Suppressor macrophage treated with lipopolysaccharide for 1 hour (primary cell): ENCODE data around the gene KNTC1.
"Not testable (repeated sequence)": the region's sequence is repeated elsewhere in the genome, so short reads cannot be mapped to it uniquely, and the experiment has no call there.

Experiments used
- DNase-seq, 3 donors: peaks; one replicate each; pipeline ENCODE4 v3.0.0-alpha.2; 2020 to 2022

The KNTC1 gene

DNA sequence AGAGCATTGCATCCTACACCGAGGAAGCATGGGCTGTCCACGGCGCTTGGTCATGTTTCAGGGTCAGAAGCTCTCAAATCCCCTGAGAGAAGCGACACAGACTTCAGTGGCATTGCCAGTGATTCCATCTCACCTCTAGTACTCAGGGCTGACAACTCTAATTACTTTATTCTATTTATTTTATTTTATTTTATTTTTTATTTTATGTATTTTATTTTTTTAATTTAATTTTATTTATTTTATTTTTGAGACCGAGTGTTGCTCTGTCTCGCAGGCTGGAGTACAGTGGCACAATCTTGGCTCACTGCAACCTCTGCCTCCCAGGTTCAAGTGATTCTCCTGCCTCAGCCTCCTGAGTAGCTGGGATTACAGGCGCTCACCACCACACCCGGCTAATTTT is 126.2 kb downstream of the KNTC1 start:
- DNase-seq: not testable (repeated sequence)

DNA sequence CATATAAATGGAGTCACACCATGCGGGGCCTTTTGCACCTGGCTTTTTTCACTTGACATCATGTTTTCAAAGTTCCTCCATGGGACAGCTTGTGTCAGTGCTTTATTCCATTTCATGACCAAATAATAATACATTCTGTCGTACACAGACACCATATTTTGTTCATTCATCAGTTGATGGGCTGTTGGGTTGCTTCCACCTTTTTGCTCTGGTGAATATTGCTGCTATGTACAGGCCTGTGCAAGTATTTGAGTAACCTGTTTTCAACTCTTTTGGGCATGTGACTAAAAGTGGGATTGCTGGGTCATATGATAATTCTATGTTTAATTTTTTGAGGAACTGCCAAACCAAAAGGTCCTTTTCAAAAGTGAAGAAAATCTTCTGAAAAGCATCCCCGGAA is 129.2 kb downstream of the KNTC1 start:
- DNase-seq: no peak

DNA sequence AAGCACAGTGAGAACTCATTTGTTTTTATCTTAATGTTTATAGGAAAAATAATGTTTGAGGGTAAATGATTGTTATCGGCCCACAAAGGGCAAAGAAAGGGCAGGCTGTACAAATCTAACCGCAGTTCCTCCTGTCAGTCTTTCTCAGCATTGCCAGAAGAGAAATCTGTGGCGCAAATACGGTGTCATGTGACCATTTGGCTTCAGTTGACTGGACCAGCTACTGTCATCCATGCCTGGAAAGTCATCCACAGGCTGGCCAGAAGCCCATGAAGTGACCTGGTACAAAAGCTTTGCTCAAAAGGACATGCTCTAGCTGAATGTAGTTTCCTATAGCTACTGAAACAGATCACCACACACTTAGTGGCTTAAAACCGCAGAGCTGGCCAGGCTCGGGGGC is 132.5 kb downstream of the KNTC1 start:
- peak; percentile 49 to 64 (median 52) for DNase-seq

DNA sequence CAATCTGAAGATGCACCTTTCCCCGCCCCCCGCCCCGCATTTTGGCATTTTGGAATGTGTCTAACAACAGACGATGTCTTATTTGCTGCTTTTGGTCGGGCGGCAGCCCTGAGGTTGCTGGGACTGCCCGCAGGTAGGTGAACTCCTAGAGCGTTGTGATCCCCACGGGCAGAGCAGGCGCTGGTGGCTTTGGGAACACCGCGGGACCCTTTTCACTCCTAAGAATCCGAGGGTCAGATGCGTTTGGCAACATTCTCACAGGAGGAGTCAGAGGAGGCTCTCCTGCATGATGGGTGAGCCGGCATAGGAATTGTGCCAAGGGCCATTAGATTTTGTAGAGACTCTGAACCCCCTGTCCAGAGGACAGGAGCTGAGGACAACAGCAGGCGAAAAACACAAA is 134.2 kb downstream of the KNTC1 start:
- DNase-seq: no peak

DNA sequence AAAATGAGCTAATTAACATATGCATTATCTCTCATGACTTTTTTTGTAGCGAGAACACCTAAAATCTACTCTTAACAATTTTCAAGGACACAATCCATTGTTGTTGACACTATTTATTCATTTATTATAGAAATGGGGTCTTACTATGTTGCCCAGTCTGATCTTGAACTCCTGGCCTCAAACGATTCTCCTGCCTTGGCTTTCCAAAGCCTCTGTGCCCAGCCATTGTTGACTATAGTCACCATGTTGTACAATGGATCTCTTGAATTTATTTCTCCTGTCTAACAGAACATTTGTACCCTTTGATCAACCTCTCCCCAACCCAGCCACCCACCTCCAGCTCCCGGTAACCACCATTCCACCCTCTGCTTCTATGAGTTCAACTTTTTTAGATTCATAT is 134.9 kb downstream of the KNTC1 start:
- DNase-seq: no peak

DNA sequence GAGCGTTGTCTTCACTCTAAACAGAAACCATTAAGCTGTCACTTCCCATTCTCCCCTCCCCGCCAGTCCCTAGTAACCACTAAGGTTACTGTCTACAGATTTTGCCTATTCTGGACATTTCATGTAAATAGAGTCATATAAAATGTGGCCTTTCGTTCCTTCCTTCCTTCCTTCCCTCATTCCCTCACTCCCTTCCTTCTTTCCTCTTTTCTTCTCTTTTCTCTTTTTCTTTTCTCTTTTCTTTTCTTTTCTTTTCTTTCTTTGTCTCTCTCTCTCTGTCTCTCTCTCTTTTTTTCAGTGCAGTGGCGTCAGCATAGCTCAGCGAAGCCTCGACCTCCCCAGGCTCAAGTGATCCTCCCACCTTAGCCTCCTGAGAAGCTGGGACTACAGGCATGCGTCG is 138.3 kb downstream of the KNTC1 start:
- peak in 1 of 3 donors; percentile 35 for DNase-seq

DNA sequence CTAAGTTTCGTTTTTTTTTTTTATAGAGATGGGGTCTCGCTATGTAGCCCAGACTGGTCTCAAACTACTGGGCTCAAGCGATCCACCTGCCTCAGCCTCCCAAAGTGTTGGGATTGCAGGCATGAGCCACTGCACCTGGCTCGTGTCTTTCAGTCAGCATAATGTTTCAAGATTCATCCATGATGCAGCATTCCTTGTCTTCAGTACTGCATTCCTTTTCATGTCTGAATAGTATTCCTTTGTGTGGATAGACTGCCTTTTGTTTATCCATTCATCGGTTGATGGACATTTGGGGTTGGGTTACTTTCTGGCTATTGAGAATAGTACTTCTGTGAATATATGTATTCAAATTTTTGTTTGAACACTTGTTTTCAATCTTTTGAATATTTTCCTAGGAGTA is 138.7 kb downstream of the KNTC1 start:
- no peak for DNase-seq

DNA sequence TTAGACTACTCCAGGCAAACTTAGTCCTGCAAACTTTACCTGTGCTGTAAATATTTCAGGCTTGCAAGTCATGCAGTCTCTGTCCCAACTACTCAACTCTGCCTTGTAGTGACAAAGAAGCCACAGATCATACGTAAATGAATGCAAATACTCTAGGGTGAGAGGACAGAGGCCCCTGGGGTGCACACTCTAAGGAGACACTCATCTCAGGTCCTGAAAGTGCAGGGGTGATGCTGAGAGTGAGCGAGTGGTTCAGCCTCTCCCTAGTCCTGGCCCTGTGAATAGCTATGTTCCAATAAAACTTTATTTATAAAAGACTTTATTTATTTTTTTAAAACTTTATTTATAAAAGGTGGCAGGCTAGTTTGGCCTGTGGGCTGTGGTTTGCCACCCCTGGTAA is 141.2 kb downstream of the KNTC1 start:
- DNase-seq: no peak

DNA sequence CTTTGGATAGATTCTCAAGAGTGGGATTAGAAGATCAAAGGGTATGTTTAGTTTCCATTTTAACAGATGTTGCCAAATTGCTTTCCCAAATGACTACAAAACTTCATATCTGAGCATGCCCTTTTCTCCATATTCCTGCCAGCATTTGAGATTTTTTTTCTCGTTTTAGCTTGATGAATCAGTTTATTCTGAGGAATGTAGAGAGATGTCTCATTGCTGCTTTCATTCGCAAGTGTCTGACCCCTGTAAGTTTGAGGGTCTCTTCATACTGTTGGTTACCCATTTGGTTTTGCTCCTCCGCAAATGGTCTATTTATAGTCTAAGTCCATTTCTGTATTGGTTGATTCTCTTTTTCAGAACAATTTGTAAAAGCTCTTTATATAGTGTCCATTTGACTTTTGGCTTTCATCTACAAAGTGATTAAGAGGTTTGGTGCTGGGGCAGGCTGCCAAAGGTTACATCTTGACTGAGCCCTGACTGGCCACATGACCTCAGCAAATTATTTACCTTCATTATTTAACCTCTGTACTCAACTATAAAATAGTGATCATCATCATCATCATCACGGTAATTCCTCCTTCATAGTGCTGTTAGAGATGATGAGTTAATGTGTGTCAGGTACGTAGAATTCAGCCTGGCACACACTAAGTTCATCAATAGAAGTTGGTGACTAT is 142.5 kb downstream of the KNTC1 start:
- no peak for DNase-seq

DNA sequence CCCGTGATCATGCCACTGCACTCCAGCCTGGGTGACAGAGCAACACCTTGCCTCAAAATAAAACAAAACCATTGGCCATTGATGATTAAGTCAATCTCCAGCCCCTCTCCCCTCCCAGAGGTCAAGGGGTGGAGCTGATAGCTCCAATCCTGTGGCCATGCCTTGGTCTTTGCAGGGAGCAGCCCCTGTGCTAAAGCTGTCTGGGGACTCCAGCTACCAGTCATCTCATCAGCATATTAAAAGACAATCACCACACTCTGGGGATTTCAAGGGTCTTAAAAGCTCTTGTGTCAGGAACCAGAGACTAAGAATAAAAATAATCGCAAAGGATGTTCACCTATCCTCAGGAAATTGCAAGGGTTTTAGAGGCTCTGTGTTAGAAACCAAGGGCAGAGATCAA is 145.5 kb downstream of the KNTC1 start:
- no peak for DNase-seq
